ENCODE data around the gene ADGRE3. TPM values are rescaled to one million over a fixed set of nuclear protein-coding genes. Genes with fewer than 3 reads are reported as not detected.

The ADGRE3 gene
- not detected in 2 replicates for total RNA-seq

GRCh38 chr19:14674764-14675163 lies at the start of gene ADGRE3:
Gene ADGRE3, minus strand, starts transcription at chr19:14674844. Its CDS starts 74 bp downstream, at chr19:14674770.

GRCh38 chr19:14689598-14690503 lies 15.2 kb upstream of the ADGRE3 start, which contains the start of gene ZNF333:
Gene ZNF333, plus strand, starts transcription at chr19:14690048. Its CDS starts 3,444 bp downstream, at chr19:14693492.

GRCh38 chr19:14582894-14583340 lies 91.7 kb downstream of the ADGRE3 start, which contains the start of gene CLEC17A:
Gene CLEC17A, plus strand, starts transcription at chr19:14583084. Its CDS starts 77 bp downstream, at chr19:14583161.

GRCh38 chr19:14571695-14572490 lies 102.8 kb downstream of the ADGRE3 start, which contains the start of gene NDUFB7:
Gene NDUFB7, minus strand, starts transcription at chr19:14572066. Its CDS starts 66 bp downstream, at chr19:14572000.

Other genes with a start within 250 kb of the ADGRE3 start
- gene PKN1, start 241.5 kb downstream of the ADGRE3 start, total RNA-seq, result 83.2 and 134 TPM in 2 replicates
- 3.9 and 15.1 TPM in 2 replicates for gene PTGER1, start 199.5 kb downstream of the ADGRE3 start, total RNA-seq
- 73.1 and 112 TPM in 2 replicates for gene GIPC1, start 178.7 kb downstream of the ADGRE3 start, total RNA-seq
- 66.3 and 71.5 TPM in 2 replicates for gene DNAJB1, start 156.4 kb downstream of the ADGRE3 start, total RNA-seq
- 84.4 and 91.8 TPM in 2 replicates for gene TECR, start 145.2 kb downstream of the ADGRE3 start, total RNA-seq
- 289 and 360 TPM in 2 replicates for gene NDUFB7, start 102.8 kb downstream of the ADGRE3 start, total RNA-seq
- not detected in 2 replicates for gene CLEC17A, start 91.8 kb downstream of the ADGRE3 start, total RNA-seq
- gene ZNF333, start 15.2 kb upstream of the ADGRE3 start, total RNA-seq, result 10.1 and 23.4 TPM in 2 replicates
- gene ADGRE2, start 103.7 kb upstream of the ADGRE3 start, total RNA-seq, result 5.2 and 6.1 TPM in 2 replicates
- 0.16 TPM in 1 of 2 replicates, not detected in the other for gene OR7A5, start 160.3 kb upstream of the ADGRE3 start, total RNA-seq
- not detected in 2 replicates for gene OR7C1, start 160.3 kb upstream of the ADGRE3 start, total RNA-seq
- gene OR7A10, start 174.1 kb upstream of the ADGRE3 start, total RNA-seq, result not detected in 2 replicates
- not detected in 2 replicates for gene OR7A17, start 211.3 kb upstream of the ADGRE3 start, total RNA-seq

All from epithelial cell of alveolus of lung (primary cell).